Measurements from ENCODE around the gene RELL2.

DNA sequence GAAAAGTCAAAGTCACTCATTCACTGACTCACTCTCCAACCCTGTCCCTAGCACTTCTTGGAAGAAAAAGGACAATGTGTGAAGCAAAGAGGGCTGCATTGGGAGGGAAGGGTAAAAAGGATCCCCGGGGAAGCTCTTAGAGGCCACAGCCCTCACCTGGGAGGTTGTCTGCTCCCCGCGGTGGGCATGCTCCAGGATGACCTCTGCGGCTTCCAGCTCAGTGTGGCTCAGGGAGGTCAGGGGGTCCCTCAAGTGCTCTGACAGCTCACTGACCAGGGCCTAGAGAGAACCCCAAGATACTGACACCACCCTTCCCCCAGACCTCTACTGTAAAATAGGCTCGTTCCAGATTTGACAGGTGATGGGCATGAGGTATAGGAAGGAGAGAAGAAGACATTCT is 10.4 kb downstream of the RELL2 start:
- TF ChIP-seq REST (IDR thresholded peaks at IDR 0.05; ENCODE audit: insufficient read depth in 1 of 2, low read depth in 2 of 2, low read length in 1 of 2), result no peak
- TF ChIP-seq CTCF (IDR thresholded peaks at IDR 0.05), result no peak
- no peak for TF ChIP-seq POLR2AphosphoS5 (IDR thresholded peaks at IDR 0.05; ENCODE audit: low read depth, low read length)
